GM12878 (cell line): Measurements from ENCODE around the gene ITGAL. TPM values are rescaled to one million over a fixed set of nuclear protein-coding genes. Genes with fewer than 3 reads are reported as not detected.

Source experiments
- ASH2L ChIP-seq: fragments of 300-600, 200-600 bp; sonication (generic); IDR thresholded peaks from 2 replicates; pipeline ENCODE4 v1.6.1; 2017; ENCODE audit warnings: low read depth, mild to moderate bottlenecking, borderline replicate concordance
- BCL11A ChIP-seq: IDR thresholded peaks from 2 replicates; pipeline ENCODE4 v1.6.1; 2011; ENCODE audit warnings: low read depth, low read length
- BCLAF1 ChIP-seq: fragments of 450-650 bp; IDR thresholded peaks from 2 replicates; pipeline ENCODE4 v1.6.1; 2017; ENCODE audit warnings: antibody characterized with exemption, mild to moderate bottlenecking, moderate library complexity
- CBFB ChIP-seq: IDR thresholded peaks from 2 replicates; pipeline ENCODE4 v1.6.1; 2016; ENCODE audit warnings: antibody characterized with exemption, low read depth
- CEBPB ChIP-seq, 2 experiments: fragments of 150-350 bp in 1 of 2; IDR thresholded peaks; 2 replicates each; pipeline ENCODE4 v1.6.1; 2012 to 2014; ENCODE audit warnings: low read depth in 2 of 2, low read length in 2 of 2, borderline replicate concordance in 1 of 2, inconsistent platforms in 1 of 2
- CEBPZ ChIP-seq: fragments of 150-350 bp; IDR thresholded peaks from 2 replicates; pipeline ENCODE4 v1.6.1; 2016; ENCODE audit warnings: low read depth, low read length
- FOXK2 ChIP-seq: fragments of 450-650 bp; IDR thresholded peaks from 2 replicates; pipeline ENCODE4 v1.6.1; 2017; ENCODE audit warnings: mild to moderate bottlenecking, moderate library complexity
- HSF1 ChIP-seq: fragments of 150-350 bp; IDR thresholded peaks from 2 replicates; pipeline ENCODE4 v1.6.1; 2014; ENCODE audit warnings: mild to moderate bottlenecking, low read depth, low read length
- IRF3 ChIP-seq: fragments of 450-650 bp; IDR thresholded peaks from 2 replicates; pipeline ENCODE4 v1.6.1; 2014; ENCODE audit warnings: mild to moderate bottlenecking
- JUND ChIP-seq: IDR thresholded peaks from 2 replicates; pipeline ENCODE4 v1.6.1; 2012; ENCODE audit warnings: low read depth, mild to moderate bottlenecking, low read length, improper control_type of control experiment, moderate library complexity
- KAT2A ChIP-seq: conservative IDR thresholded peaks from 2 replicates; pipeline ENCODE4 v1.6.1; 2011; ENCODE audit warnings: low read depth, low read length; ENCODE audit not compliant: control insufficient read depth
- KLF5 ChIP-seq: fragments of 450-650 bp; IDR thresholded peaks from 2 replicates; pipeline ENCODE4 v1.6.1; 2014; ENCODE audit warnings: mild to moderate bottlenecking; ENCODE audit not compliant: partially characterized antibody
- POLR2A ChIP-seq: IDR thresholded peaks from 2 replicates; pipeline ENCODE4 v1.6.1; 2011; ENCODE audit warnings: low read depth, mild to moderate bottlenecking, low read length
- SMC3 ChIP-seq: IDR thresholded peaks from 2 replicates; pipeline ENCODE4 v1.6.1; 2011; ENCODE audit warnings: low read length, improper control_type of control experiment, borderline replicate concordance
- SUPT20H ChIP-seq: IDR thresholded peaks from 2 replicates; pipeline ENCODE4 v1.6.1; 2011; ENCODE audit warnings: low read depth, mild to moderate bottlenecking, low read length, moderate library complexity, borderline replicate concordance; ENCODE audit not compliant: control insufficient read depth
- TCF7 ChIP-seq: IDR thresholded peaks from 2 replicates; pipeline ENCODE4 v1.6.1; 2014; ENCODE audit warnings: antibody characterized with exemption, borderline replicate concordance
- USF1 ChIP-seq: IDR thresholded peaks from 2 replicates; pipeline ENCODE4 v1.6.1; 2011; ENCODE audit warnings: borderline replicate concordance, low read depth, mild to moderate bottlenecking, moderate library complexity, mixed read lengths, low read length; ENCODE audit not compliant: insufficient read depth; ENCODE audit errors: extremely low read length
- ZNF217 ChIP-seq: fragments of 450-650 bp; IDR thresholded peaks from 2 replicates; pipeline ENCODE4 v1.6.1; 2017; ENCODE audit warnings: antibody characterized with exemption, mild to moderate bottlenecking
- ZNF622 ChIP-seq: fragments of 450-650 bp; IDR thresholded peaks from 2 replicates; pipeline ENCODE4 v1.6.1; 2017; ENCODE audit warnings: mild to moderate bottlenecking, inconsistent platforms
- ZSCAN29 ChIP-seq: fragments of 450-650 bp; IDR thresholded peaks from 2 replicates; pipeline ENCODE4 v1.6.1; 2017; ENCODE audit warnings: mild to moderate bottlenecking, moderate library complexity
- polyA plus RNA-seq, 11 experiments: library from polyadenylated mRNA; depleted of rRNA in 4 of 11; unstranded in 6 of 11; stranded (reverse) in 5 of 11; fragments of >200 nt; fragmentation: Nextera tagmentation in 4 of 11; fragmentation: Illumina TruSeq in 1 of 11; extraction: Ambion mirVana in 4 of 11; extraction: Trizol in 1 of 11; gene quantifications; 1 replicate in 1 of 11; 2 replicates in 10 of 11; pipeline versions ENCODE4 v1.2.1 to v1.2.3, GENCODE V29; 2011 to 2016; ENCODE audit warnings: inconsistent platforms in 2 of 11, missing spikeins in 2 of 11, low read depth in 1 of 11
- total RNA-seq, 4 experiments: library from RNA; depleted of rRNA in 3 of 4; stranded (reverse); fragments of >200 nt in 3 of 4; fragmentation: Illumina TruSeq in 1 of 4; extraction: Trizol in 1 of 4; gene quantifications; 2 replicates each; pipeline versions ENCODE4 v1.2.1 to v1.2.3, GENCODE V29; 2013 to 2021

Gene ITGAL
- total and polyA plus RNA-seq, 10 of the 15 experiments (the other 5 are each of a cell fraction or from before 2014, with no cell fraction given): 10.7 to 170 (median 96.9) TPM

- TF ChIP-seq CEBPB (IDR thresholded peaks at IDR 0.05; ENCODE audit: borderline replicate concordance in 1 of 2, low read depth in 2 of 2, low read length in 2 of 2) (no peak), ZNF217 (0 out of 2 replicates have a peak, but pooled peaks have one; percentile 47), POLR2A (peak; percentile 67), IRF3 (peak; percentile 81), JUND (no peak), CEBPZ (no peak), BCL11A (no peak), ZSCAN29 (peak; percentile 46; the same call in 1 of the 2 replicates), CBFB (peak; percentile 65; the same call in 1 of the 2 replicates), SUPT20H (no peak), FOXK2 (peak; percentile 78), ASH2L (no peak; the same call in 1 of the 2 replicates), USF1 (no peak), KAT2A (no peak), ZNF622 (no peak), SMC3 (peak; percentile 22; the same call in 1 of the 2 replicates), HSF1 (no peak), TCF7 (no peak), KLF5 (no peak), BCLAF1 (peak; percentile 13; the same call in 1 of the 2 replicates)
Observed at GRCh38 chr16:30571445-30572322, 99.1 kb downstream of the ITGAL start, which contains the start of gene ZNF688 (continued).
